HG02981 (cell line): Measurements from ENCODE around the gene CLDN7.

Experiments
- ATAC-seq: cut with Tn5 transposase; IDR thresholded peaks from one replicate; pipeline ENCODE4 v1.9.1; 2021; ENCODE audit warnings: mild to moderate bottlenecking, moderate library complexity; ENCODE audit not compliant: unreplicated experiment

Gene CLDN7

DNA sequence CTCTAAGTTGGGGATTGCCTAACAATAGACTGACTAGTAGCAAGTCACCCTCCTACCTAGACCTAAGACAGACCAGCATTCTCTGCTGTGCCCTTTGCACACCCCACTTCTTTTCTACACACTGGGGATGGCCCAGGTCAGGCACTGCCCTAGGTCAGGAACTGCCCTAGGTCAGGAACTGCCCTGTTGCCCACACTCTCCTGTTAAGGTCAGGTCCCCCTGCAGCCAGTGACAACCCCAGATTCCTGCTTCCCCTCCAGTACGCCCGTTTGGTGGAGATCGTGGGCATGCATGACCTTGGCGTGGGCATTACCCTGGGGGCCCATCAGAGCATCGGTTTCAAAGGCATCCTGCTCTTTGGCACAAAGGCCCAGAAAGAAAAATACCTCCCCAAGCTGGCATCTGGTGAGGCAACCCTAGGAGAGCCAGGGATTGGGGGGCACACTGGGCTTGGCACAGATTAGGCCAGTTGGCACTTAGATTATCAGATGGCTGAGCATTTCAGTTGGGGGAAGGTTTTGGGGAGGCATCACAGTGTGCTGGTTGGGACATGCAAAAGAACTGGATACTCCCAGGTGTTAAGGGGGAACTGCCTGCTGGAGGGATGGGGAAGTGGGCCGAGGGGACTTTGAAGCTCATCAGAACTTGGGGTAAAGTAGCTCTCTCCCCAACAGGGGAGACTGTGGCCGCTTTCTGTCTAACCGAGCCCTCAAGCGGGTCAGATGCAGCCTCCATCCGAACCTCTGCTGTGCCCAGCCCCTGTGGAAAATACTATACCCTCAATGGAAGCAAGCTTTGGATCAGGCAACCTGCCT, 40.8 kb downstream of the CLDN7 start:
- ATAC-seq = no peak

DNA sequence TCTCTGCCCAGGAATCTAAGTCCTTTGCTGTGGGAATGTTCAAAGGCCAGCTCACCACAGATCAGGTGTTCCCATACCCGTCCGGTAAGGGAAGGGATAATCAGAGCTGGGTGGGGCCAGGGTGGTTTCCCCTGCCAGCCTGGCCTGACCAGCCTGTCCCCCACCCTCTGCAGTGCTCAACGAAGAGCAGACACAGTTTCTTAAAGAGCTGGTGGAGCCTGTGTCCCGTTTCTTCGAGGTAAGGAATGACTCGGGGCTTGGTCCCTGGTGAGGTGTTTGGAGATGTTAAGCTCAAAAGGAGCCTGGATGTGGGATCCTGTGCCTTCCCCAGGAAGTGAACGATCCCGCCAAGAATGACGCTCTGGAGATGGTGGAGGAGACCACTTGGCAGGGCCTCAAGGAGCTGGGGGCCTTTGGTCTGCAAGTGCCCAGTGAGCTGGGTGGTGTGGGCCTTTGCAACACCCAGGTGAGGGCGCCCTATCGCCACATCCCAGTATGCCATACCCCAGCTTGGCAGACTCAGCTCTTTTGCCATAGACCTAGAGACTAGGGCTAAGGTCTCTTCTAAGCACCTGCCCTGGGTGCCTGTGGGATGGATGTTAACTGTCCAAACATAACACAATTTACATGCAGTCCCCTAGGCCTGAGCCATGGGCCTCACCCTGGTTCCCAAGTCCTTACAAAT, 41.5 kb downstream of the CLDN7 start:
- ATAC-seq = no peak

DNA sequence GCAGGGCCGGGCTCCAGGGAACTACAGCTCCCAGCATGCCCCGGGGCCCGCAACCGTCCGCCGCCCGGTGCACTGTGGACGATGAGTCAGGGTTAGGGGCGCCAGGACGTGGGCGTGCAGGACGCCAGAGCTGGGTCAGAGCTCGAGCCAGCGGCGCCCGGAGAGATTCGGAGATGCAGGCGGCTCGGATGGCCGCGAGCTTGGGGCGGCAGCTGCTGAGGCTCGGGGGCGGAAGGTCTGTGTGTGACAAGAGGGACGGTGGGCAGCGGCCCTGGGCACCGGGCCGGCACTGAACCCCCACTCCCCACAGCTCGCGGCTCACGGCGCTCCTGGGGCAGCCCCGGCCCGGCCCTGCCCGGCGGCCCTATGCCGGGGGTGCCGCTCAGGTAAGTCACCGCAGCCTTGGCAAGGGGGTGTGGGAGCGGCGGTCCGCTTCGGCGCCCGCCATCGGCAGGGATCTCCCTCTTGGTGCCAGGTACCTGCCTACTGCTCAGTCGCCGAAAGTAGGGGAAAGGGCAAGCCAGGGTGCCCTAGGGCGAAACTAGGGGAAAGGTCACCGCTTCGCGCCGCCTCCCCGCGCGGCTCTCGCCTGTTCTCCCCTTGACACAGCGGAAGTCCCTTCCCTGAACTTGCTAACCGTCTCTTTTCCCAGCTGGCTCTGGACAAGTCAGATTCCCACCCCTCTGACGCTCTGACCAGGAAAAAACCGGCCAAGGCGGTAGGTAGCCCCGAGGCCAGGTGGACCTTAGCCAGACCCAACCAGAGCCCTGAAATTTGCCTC, 42.3 kb downstream of the CLDN7 start, which contains the start of the genes ACADVL and DLG4:
TSS of gene ACADVL (plus strand) at position 127 of the 781 bp plus-strand sequence. CDS start at position 174, 47 bp downstream.
TSS of gene DLG4 (minus strand) at position 25 of the 781 bp plus-strand sequence.
- peak; percentile 48 for ATAC-seq

DNA sequence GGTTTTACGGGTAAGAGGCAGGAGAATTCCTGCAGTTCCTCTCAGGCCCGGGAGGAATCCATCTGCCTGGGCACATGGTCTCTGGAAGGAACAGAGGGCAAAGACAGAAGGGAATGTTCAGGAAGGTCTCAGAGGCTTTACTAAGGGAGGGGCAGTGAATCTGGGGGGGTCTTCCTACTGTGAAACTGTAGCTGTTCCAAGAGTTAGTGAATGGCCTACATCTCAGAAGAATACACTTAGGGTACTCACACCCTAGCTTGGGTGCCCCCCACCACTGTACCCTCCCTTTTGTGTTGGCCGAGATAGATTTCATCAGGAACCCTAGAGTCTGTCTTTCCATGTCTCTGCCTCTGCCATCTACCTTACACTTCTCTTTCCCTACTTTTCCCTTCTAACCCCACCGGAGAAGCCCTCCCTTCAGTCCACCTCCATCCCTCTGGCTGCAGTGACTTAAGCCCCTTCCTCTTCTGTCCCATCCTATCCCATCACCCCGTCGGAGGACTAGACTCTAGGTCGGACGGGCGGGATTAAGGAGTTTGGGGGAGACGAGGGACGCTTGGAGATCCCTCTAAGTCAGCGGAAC, 43.0 kb downstream of the CLDN7 start:
- ATAC-seq = no peak

DNA sequence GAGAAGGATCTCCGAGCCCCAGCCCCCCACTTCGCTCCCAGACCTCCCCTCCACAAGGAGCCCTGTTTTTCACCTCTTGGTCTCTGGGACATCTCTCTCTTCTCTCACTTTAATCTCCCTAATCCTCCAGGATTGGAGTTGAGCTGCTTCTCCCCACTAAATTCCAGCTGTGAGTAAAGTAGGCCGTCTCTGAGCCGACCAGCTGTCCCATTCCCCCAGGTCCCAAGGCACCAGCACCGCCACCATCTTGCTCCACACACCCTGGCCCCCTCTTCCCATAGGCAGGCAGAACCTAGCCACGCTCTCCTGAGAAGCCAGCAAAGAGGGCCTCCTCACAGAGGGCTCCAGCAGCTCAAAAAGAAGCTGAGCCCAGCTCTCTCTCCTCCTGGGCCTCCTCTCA, 43.5 kb downstream of the CLDN7 start:
- no peak for ATAC-seq

DNA sequence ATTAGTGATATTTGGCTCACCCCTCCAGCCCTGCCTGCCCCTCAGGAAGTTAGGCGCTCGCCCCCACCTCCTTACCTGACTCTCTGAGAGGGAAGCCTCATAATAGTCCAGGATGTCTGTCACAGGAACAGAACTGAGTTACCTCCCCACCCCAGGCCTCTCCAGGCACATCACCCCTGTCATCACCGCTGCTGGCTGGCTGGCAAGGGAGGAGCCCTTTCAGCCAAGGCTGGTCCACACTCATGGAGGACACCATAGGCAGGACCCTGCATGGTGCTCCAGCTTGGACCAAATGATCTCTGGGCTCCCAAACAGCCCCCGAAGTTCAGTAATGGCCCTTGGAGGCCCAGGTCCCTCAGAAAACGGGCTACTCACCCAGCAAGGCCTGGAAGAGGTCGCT, 44.1 kb downstream of the CLDN7 start:
- ATAC-seq = no peak

DNA sequence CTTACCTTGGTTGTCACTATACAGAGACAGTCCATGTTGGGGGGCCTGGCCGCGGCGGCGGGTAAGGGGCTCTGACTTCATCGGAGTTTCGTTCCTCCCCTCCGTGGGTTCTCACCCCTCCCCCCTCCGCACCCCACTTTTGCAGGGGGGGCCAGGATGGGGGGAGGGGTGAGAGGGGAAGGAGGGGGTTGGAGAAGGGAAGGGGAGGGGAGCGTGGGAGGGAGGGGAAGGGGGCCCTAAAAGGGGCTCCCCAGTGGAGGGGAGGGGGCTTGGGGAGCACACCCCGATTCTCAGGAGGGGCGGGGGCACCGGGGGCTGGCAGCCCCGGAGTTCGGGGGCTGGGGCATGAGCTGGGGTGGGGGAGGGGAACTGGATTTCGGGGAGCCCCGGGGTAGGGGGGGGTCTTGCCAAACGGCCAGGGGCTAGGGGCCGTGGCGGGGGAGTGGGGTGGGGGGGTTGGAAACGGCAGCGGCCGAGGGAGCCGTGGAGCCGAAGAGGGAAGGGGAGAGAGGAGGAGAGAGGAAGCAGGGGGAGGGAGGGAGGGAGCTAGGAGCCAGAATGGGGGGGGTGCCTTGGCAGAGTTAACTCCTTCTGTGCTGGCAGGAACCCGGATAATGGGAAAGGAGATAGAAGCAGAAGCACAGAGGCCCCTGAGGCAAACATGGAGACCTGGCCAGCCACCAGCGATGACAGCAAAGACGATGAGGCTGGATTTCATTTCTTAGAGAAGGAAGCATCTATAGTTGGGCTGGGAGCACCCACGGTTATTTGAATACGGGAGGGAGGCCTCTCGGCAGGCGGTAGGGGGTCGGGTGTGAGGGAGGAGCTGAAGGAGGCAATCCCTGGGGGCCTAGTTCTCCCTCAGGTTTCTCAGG, 44.9 kb downstream of the CLDN7 start:
- no peak for ATAC-seq

DNA sequence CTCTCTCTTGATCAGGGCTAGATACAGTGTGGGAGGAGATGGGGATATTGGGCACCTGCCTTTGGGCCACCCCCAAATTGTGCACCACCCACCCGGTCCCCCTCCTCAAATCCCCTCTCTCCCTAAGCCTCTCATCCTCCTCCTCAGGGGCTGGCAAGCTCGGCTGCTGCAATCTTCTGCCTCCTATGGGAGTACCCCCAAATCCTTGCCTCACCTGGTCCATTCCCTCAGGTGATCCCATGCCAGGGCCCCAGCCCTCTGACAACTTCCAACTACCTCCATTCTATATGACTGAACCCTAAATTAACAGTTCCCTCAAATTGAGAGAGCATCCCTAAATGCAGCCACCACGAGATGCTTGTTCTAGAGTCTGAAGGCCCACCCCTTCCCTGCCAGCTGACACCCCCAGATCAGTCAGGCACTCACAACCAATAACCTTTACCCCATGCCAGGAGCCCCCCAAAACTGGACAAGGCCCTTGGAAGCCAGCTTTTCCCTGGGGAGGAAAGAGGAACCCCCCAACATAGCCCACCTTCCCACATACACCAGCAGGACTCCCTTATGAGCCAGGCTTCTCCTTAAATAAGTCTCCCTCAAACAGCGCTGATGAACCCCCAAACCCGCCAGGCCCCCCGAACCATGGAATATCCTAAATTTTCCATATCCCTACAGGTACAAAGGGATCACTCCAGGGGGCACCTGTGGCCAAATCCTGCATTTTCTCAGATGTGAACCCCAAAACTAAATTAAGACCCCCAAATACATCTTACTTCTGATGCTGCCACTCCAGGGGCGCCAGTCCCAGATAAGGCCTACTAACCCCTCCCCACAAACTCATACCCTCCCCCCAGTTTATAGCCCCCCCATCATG, 45.8 kb downstream of the CLDN7 start:
- no peak for ATAC-seq

DNA sequence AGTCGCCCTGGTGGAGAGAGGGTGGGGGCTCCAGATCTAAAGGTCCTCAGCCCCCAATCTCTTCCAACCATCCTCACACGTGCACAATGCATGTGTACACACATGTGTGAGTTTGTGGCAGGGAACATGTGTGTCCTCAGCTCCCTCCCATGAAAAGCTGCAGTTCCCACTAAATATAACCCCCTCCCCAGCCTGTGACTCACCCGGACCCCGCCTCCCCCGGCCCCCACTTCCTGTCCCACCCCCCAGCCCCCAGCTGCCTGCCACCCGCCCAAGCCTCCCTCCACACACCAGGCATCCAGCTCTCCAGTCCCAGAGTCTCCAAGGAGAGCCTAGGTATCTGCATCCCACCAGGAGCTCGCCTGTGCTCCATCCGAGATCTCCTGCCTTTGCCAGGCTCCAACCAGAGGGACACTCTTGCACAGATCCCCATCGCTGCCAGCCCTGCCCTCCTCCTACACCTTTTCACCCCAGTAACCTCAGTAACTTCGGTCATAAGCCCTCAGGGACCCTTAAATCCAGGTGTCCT, 46.6 kb downstream of the CLDN7 start:
- ATAC-seq = no peak

DNA sequence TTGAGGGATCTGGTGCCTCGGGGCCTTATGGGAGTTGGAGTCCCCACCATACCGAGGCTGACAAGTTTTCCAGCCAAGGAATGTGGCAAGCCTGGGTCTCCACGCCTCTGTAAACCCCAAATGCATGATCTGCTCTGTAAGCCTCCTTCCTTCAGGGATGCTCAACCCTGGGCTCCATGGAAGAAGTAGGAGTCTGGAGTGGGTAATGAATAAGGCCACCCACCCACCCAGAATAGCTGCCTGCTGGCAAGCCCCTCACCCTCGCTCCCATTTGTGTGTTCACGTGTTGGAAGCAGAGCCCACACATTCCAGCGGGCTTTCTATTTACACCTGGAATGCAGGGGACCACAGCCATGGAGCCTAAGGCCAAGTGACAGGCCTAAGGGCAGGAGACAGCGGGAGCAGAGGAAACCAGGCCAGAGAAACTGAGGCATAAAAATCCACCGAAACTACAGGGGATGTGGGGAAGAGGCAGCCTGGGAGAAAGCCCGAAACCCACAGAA, 47.1 kb downstream of the CLDN7 start:
- ATAC-seq = no peak

DNA sequence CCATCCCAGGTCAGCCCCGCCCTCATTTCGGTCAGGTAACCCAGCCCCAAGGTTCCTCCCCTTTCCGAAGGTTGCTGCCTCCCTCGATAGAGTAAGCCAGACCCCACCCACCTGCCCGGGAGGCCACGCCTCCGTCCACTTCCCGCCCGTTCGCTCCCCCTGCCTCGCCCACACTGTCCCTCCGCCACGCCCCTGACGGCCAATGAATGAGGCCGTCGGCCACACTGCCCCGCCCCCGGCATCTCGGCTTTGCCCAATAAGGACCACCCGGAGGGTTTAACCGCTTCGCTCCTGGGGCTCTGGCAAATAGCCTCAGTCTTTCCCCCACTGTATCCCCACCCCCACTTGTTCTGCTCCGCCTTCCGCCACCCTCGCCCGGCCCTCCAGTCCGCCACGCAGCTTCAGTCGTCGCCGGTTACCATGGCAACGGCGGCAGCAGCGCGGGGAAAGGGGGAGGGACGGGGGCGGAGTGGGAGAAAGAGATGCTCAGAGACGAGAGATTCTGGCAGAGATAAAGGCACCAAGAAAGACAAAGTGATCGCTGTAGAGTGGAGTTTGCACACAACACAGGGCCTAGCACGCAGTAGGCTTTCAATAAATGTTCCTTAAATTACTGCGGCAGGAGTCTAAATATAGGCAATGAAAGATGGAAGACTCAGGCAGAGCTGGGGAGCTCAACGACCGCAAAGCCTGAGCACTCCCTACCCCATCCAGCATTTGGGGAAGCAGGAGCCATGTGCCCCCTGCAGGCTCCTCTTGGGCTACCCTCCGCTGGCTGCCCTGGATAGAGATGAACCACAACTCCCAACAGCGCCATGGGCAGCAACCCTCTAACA, 47.8 kb downstream of the CLDN7 start:
- ATAC-seq = peak; percentile 70

DNA sequence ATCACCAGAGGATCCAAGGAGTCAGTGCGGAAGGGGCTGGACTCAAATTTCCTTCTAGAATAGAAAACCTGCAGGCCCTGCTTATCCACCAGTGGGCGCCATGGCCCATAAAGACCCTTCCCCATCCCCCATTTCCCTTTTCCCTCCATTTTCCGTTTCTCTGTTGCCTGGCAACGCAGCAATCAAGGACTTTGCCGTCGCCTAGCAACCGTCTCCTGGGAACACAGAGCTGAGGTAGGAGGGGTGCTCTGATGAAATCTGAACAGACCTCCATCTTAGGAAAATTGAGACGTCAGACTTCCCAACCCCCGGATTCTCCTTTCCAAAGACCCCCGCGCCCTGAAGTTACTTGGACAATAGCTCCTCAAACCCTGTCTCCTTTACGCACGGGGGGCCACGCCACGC, 48.4 kb downstream of the CLDN7 start:
- no peak for ATAC-seq

DNA sequence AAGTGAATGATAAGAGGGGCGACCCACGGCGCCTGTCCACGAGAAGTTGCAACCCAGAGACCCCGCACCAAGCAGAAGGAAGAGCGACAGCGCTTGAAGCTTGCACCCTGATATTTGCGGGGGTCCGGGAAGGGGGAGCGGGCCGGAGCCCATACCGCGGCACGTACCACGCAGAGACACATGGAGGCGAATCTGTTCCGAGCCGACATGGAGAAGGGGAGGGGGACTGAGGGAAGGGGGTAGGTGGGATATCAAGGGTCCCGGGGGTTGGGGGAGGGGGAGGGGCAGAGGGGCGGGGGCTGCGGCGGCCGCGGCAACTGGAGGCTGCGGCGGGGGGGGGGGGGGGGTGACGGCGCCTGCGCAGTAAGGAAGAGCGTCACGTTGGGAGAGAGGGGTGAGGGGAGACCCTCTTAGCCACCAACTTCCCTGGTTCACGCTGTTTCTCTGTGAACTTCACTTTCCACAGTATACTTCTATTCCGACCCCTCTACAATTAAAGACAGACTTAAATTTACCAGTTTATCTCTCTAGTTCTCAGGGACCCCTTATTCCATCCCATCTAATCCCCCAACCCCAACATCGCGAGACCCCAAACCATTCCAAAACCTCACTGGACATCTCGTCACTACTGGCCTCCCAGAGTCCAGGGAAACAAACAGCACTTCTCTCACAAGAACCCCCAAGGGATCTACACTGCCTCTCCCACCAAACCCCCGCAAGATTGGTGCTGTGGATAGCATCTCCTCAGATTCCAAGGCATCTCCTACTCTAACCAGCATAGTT, 50.6 kb downstream of the CLDN7 start:
- ATAC-seq = no peak
